ENCODE data around the gene HNRNPA2B1. TPM values are rescaled to one million over a fixed set of nuclear protein-coding genes. Genes with fewer than 3 reads are reported as not detected.

HNRNPA2B1 gene
- total RNA-seq, 1 experiment from 2014 or later, result 1,137 TPM

DNA sequence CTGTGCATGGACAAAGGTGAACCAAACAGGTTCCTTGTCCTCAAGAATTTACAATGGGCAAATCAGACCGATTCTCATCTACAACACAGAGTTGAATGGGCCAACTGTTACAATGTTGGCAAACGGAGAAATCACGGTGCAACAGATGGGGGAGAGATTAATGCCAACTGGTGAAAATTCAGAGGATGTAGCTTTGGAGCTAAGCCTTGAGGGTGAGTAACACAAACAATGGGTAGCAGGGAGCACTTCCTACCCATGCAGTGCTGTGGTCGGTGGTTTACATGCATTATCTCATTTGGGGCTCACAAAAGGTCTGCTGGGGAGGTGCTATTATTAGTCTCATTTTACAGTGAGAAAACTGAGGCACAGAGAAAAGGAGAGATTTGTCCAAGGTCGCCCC is 49.5 kb downstream of the HNRNPA2B1 start:
- TF ChIP-seq, protein P1, sequence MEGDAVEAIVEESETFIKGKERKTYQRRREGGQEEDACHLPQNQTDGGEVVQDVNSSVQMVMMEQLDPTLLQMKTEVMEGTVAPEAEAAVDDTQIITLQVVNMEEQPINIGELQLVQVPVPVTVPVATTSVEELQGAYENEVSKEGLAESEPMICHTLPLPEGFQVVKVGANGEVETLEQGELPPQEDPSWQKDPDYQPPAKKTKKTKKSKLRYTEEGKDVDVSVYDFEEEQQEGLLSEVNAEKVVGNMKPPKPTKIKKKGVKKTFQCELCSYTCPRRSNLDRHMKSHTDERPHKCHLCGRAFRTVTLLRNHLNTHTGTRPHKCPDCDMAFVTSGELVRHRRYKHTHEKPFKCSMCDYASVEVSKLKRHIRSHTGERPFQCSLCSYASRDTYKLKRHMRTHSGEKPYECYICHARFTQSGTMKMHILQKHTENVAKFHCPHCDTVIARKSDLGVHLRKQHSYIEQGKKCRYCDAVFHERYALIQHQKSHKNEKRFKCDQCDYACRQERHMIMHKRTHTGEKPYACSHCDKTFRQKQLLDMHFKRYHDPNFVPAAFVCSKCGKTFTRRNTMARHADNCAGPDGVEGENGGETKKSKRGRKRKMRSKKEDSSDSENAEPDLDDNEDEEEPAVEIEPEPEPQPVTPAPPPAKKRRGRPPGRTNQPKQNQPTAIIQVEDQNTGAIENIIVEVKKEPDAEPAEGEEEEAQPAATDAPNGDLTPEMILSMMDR (conservative IDR thresholded peaks at IDR 0.05), result no peak
- H2AFZ ChIP-seq (ENCODE audit: low read length), result no peak overlapping the region
- H3K27me3 ChIP-seq (ENCODE audit: insufficient read depth, low read length), result no peaks in the 10 kb centered on the region
- Mint-ChIP-seq H3K4me3 (peak overlapping the region; percentile 51 to 81), H3K9me3 (peaks cover 9 to 15% of the 10 kb centered on the region in 2 experiments), H3K4me1 (peaks cover 47 to 55% of the 10 kb centered on the region in 2 experiments), H3K27me3 (ENCODE audit: low read depth) (peaks cover 20% of the 10 kb centered on the region), H3K36me3 (ENCODE audit: insufficient read depth in 1 of 3, low read depth in 3 of 3) (peaks cover 7 to 31% (median 13%) of the 10 kb centered on the region in 3 experiments; a peak in 6 of 7 replicates), H3K27ac (peak overlapping the region in 1 of 3 experiments; percentile 27; a peak in 1 of 7 replicates)
- no peaks in the 10 kb centered on the region for H3K9me3 ChIP-seq (ENCODE audit: control insufficient read depth, low read depth, low read length)
- H3K79me1 ChIP-seq (ENCODE audit: insufficient read depth, low read depth, low read length, poor library complexity, severe bottlenecking), result no peaks in the 10 kb centered on the region
- no peak overlapping the region for H4K8ac ChIP-seq (replicated peaks; ENCODE audit: insufficient read length, low read depth, low read length)
- no CpG with 5 or more reads among the region's 5 CpGs for WGBS (ENCODE audit: extremely low coverage, insufficient read length, low lambda C conversion rate)
- peak overlapping the region; percentile 18 for H4K91ac ChIP-seq (ENCODE audit: insufficient read length, low read depth, low read length)
- no peak overlapping the region for H3K18ac ChIP-seq (ENCODE audit: insufficient read length, low read depth, low read length)
- H3K79me2 ChIP-seq (ENCODE audit: insufficient read depth, low read length), result peaks cover 23% of the 10 kb centered on the region
- H3K23ac ChIP-seq (ENCODE audit: insufficient read length, low read depth, low read length), result no peak overlapping the region
- H3K4ac ChIP-seq (ENCODE audit: low read depth, low read length), result no peak overlapping the region
- H3K27ac ChIP-seq (ENCODE audit: insufficient read length, low read depth, low read length), result no peak overlapping the region
- no peak overlapping the region for H2BK20ac ChIP-seq (ENCODE audit: low read depth, low read length, poor library complexity, severe bottlenecking)
- H3T11ph ChIP-seq (ENCODE audit: low read length), result no peak overlapping the region
- no peak overlapping the region for H3K4me2 ChIP-seq (ENCODE audit: insufficient read depth, insufficient read length, low read length)
- no peak overlapping the region for H2AK5ac ChIP-seq (ENCODE audit: insufficient read length, low read length)
- no peak overlapping the region for H2BK5ac ChIP-seq (ENCODE audit: insufficient read length, low read length)
- no peak overlapping the region for H4K5ac ChIP-seq (ENCODE audit: insufficient read length, low read depth, low read length)
- no peak overlapping the region for H2BK12ac ChIP-seq (ENCODE audit: insufficient read length, low read depth, low read length)
- no peak for DNase-seq
- H3K14ac ChIP-seq (ENCODE audit: insufficient read depth, low read length), result no peak overlapping the region
- no peak overlapping the region for H3K56ac ChIP-seq (ENCODE audit: insufficient read length, low read depth, low read length)
- no peak overlapping the region for H2BK15ac ChIP-seq (ENCODE audit: low read depth, low read length)
- peaks cover 16% of the 10 kb centered on the region for H3K4me1 ChIP-seq (ENCODE audit: insufficient read depth, low read length)
- H2BK120ac ChIP-seq (ENCODE audit: low read depth, low read length, poor library complexity, severe bottlenecking), result no peak overlapping the region
- no peaks in the 10 kb centered on the region for H4K20me1 ChIP-seq (ENCODE audit: control insufficient read depth, insufficient read depth, insufficient read length)
- peaks cover 11% of the 10 kb centered on the region for H3K23me2 ChIP-seq (ENCODE audit: insufficient read length, low read depth, low read length, poor library complexity, severe bottlenecking)
- H3K9ac ChIP-seq (ENCODE audit: extremely low read depth, insufficient read length, low read length), result no peak overlapping the region
